Progenitor cell of endocrine pancreas (in vitro differentiated cells): ENCODE data around the gene PTGFRN. TPM values are rescaled to one million over a fixed set of nuclear protein-coding genes. Genes with fewer than 3 reads are reported as not detected.

Experiments
- DNase-seq: peaks from one replicate; pipeline ENCODE4 v3.0.0; 2021; ENCODE audit warnings: low spot score; ENCODE audit not compliant: unreplicated experiment
- H3K27ac Mint-ChIP-seq: 2 replicates; pipeline ENCODE4 v1.8.0; 2021; ENCODE audit warnings: mild to moderate bottlenecking, moderate library complexity, mixed read lengths
- H3K27me3 Mint-ChIP-seq: 2 replicates; pipeline ENCODE4 v1.8.0; 2021; ENCODE audit warnings: mixed read lengths
- H3K36me3 Mint-ChIP-seq: 2 replicates; pipeline ENCODE4 v1.8.0; 2022; ENCODE audit warnings: mixed read lengths; ENCODE audit not compliant: insufficient read depth
- H3K4me1 Mint-ChIP-seq: 2 replicates; pipeline ENCODE4 v1.8.0; 2021; ENCODE audit warnings: low read depth, mixed read lengths
- H3K4me3 Mint-ChIP-seq: 2 replicates; pipeline ENCODE4 v1.8.0; 2021; ENCODE audit warnings: low read depth, mild to moderate bottlenecking, moderate library complexity, mixed read lengths
- H3K9me3 Mint-ChIP-seq: 2 replicates; pipeline ENCODE4 v1.8.0; 2021; ENCODE audit warnings: low read depth, mixed read lengths
- CTCF ChIP-seq: fragments of 200-600 bp; sonication (generic); IDR thresholded peaks from one replicate; pipeline ENCODE4 v1.5.0; 2021; ENCODE audit warnings: antibody characterized with exemption, mild to moderate bottlenecking; ENCODE audit not compliant: unreplicated experiment
- total RNA-seq: library from RNA; stranded (reverse); gene quantifications from 2 replicates; pipeline ENCODE4 v1.2.1, GENCODE V29; 2021

The PTGFRN gene
- total RNA-seq, 1 donor from 2014 or later: 42.9 TPM

DNA sequence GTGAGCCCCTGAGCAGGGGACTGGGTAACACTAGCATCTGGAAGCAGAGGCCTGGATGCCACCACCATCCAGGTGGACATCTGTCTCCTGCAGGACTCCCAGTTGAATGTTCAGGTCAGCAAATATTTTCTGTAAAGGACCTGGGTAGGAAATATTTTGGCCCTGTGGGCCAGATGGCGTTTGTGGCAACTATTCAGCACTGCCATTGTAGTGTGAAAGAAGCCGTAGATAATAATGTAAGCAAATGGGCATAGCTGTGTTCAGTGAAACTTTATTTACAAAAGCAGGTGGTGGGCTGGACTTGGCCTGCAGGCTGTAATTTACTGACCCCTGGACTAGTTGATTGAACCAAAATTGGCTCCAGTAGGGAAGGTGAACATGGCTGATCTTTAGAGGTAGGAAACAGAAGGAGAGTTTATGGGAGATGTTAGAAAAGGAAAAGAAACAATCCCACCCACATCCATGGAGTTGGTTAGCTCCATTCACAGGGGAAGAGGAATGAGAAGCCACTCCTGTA, 71.9 kb downstream of the PTGFRN start:
- TF ChIP-seq CTCF: no peak
- Mint-ChIP-seq H3K4me1 (peaks cover 17% of the 10 kb centered on the region), H3K27ac (no peak overlapping the region), H3K36me3 (peaks cover 28% of the 10 kb centered on the region), H3K27me3 (no peaks in the 10 kb centered on the region), H3K4me3 (no peak overlapping the region), H3K9me3 (peaks cover 12% of the 10 kb centered on the region)
- no peak for DNase-seq

GRCh38 chr1:116982319-116983004, 72.7 kb downstream of the PTGFRN start:
- no peaks in the 10 kb centered on the region for H3K27me3 Mint-ChIP-seq
- H3K4me1 Mint-ChIP-seq: peaks cover 20% of the 10 kb centered on the region
- TF ChIP-seq CTCF: no peak
- no peak for DNase-seq
- H3K36me3 Mint-ChIP-seq: peaks cover 26% of the 10 kb centered on the region
- H3K9me3 Mint-ChIP-seq: peaks cover 8% of the 10 kb centered on the region
- H3K4me3 Mint-ChIP-seq: no peak overlapping the region
- peak overlapping the region; percentile 36 for H3K27ac Mint-ChIP-seq

DNA sequence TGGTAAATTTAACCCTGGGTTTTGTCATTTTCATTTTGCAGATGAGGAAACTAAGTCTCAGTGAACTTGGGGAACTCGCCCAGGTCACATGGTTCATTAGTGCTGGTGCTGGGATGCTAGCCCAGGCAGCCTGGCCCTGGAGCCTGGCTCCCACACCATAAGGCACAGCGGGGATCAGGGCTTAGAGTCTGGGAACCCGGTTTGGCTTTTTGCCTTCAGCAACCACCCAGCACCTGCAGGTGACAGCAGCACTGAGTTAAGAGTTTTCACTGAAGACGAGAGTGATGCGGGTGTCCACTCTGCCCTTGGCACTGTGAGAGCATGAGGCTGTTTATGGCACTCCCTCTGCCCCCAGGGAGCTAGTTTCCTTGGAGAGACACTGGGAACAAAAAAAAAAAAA, 73.4 kb downstream of the PTGFRN start:
- H3K36me3 Mint-ChIP-seq: peaks cover 24% of the 10 kb centered on the region
- no peak overlapping the region for H3K27ac Mint-ChIP-seq
- no peaks in the 10 kb centered on the region for H3K27me3 Mint-ChIP-seq
- no peak overlapping the region for H3K4me3 Mint-ChIP-seq
- TF ChIP-seq CTCF: no peak
- H3K9me3 Mint-ChIP-seq: peaks cover 4% of the 10 kb centered on the region
- DNase-seq: no peak
- H3K4me1 Mint-ChIP-seq: peaks cover 22% of the 10 kb centered on the region

DNA sequence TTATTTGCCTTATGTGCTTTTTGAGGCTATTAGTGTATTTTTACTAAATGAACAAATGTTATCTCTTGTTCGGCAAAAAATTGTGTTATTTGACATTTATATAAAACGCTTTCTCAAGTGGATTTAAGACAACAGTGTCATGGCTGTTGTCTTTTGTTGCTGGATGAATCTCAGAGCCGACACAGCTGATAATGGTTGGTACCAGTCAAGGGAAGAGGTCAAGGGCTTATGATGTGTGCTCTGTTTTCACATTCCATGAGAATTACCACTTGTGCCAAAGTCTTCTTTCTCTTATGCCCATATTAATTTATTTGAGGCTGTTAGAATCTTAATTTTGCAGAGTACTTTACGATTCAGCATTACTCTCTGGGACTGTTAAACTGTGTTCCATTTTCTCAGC, 74.0 kb downstream of the PTGFRN start:
- peaks cover 27% of the 10 kb centered on the region for H3K4me1 Mint-ChIP-seq
- no peak overlapping the region for H3K27ac Mint-ChIP-seq
- H3K4me3 Mint-ChIP-seq: no peak overlapping the region
- no peaks in the 10 kb centered on the region for H3K27me3 Mint-ChIP-seq
- no peak for DNase-seq
- H3K9me3 Mint-ChIP-seq: peaks cover 4% of the 10 kb centered on the region
- no peak for TF ChIP-seq CTCF
- H3K36me3 Mint-ChIP-seq: peaks cover 28% of the 10 kb centered on the region

- Mint-ChIP-seq H3K36me3 (peaks cover 23% of the 10 kb centered on the region), H3K27me3 (no peaks in the 10 kb centered on the region), H3K4me3 (no peak overlapping the region)
Observed at GRCh38 chr1:116984406-116985160, 74.9 kb downstream of the PTGFRN start.

More at GRCh38 chr1:116984406-116985160, 74.9 kb downstream of the PTGFRN start:
- no peak for TF ChIP-seq CTCF
- H3K4me1 Mint-ChIP-seq: peaks cover 32% of the 10 kb centered on the region
- DNase-seq: no peak
- H3K27ac Mint-ChIP-seq: no peak overlapping the region
- no peaks in the 10 kb centered on the region for H3K9me3 Mint-ChIP-seq
